Fibroblast of lung (primary cell): ENCODE results near the gene TMEM175. TPM values are rescaled to one million over a fixed set of nuclear protein-coding genes. Genes with fewer than 3 reads are reported as not detected.

ENCODE experiments used
- DNase-seq, 2 donors: peaks; one replicate each; pipeline versions ENCODE4 v3.0.0 to v3.0.0-alpha.2; 2010; ENCODE audit warnings: low read depth in 2 of 2
- H2AFZ ChIP-seq: 2 replicates; pipeline ENCODE4 v1.5.1; 2012; ENCODE audit warnings: low read length, control low read depth, inconsistent platforms
- H3K27ac ChIP-seq: 2 replicates; pipeline ENCODE4 v1.5.1; 2011; ENCODE audit warnings: low read length, control low read depth; ENCODE audit not compliant: insufficient read depth
- H3K27me3 ChIP-seq: 2 replicates; pipeline ENCODE4 v1.5.1; 2011; ENCODE audit warnings: mild to moderate bottlenecking, low read length; ENCODE audit not compliant: control insufficient read depth, insufficient read depth
- H3K36me3 ChIP-seq: 2 replicates; pipeline ENCODE4 v1.5.1; 2011; ENCODE audit warnings: low read length; ENCODE audit not compliant: control insufficient read depth, insufficient read depth
- H3K4me1 ChIP-seq: 2 replicates; pipeline ENCODE4 v1.5.1; 2011; ENCODE audit warnings: low read length; ENCODE audit not compliant: control insufficient read depth, insufficient read depth; ENCODE audit errors: extremely low read depth
- H3K4me2 ChIP-seq: 2 replicates; pipeline ENCODE4 v1.5.1; 2011; ENCODE audit warnings: low read length, control low read depth; ENCODE audit not compliant: insufficient read depth; ENCODE audit errors: extremely low read depth
- H3K4me3 ChIP-seq, 4 experiments: fragments of 200-600 bp in 1 of 4; sonication (generic) in 1 of 4; replicated peaks in 1 of 4; 2 replicates each; pipeline ENCODE4 v1.5.1; 2011 to 2016; ENCODE audit warnings: low read length in 4 of 4, low read depth in 3 of 4, mild to moderate bottlenecking in 3 of 4, control low read depth in 2 of 4, inconsistent platforms in 1 of 4, mixed read lengths in 1 of 4; ENCODE audit not compliant: insufficient read depth in 1 of 4; ENCODE audit errors: control extremely low read depth in 1 of 4
- H3K79me2 ChIP-seq: 2 replicates; pipeline ENCODE4 v1.5.1; 2012; ENCODE audit warnings: mild to moderate bottlenecking, low read length, inconsistent platforms; ENCODE audit not compliant: control insufficient read depth, insufficient read depth
- H3K9ac ChIP-seq: 2 replicates; pipeline ENCODE4 v1.5.1; 2011; ENCODE audit warnings: mild to moderate bottlenecking, low read length, control low read depth; ENCODE audit not compliant: insufficient read depth
- H3K9me3 ChIP-seq: 2 replicates; pipeline ENCODE4 v1.5.1; 2012; ENCODE audit warnings: low read depth, low read length; ENCODE audit not compliant: control insufficient read depth, insufficient read depth
- H4K20me1 ChIP-seq: 2 replicates; pipeline ENCODE4 v1.5.1; 2011; ENCODE audit warnings: low read length; ENCODE audit not compliant: control insufficient read depth, insufficient read depth; ENCODE audit errors: extremely low read depth
- CTCF ChIP-seq, 2 donors: IDR thresholded peaks in 1 of 2; conservative IDR thresholded peaks in 1 of 2; 1 replicate in 1 of 2; 2 replicates in 1 of 2; pipeline ENCODE4 v1.5.1; 2011 to 2012; ENCODE audit warnings: low read length in 2 of 2, control low read depth in 1 of 2, inconsistent platforms in 1 of 2, low read depth in 1 of 2, mild to moderate bottlenecking in 1 of 2
- EZH2 ChIP-seq: IDR thresholded peaks from 2 replicates; pipeline ENCODE4 v1.5.1; 2012; ENCODE audit warnings: low read length, control low read depth, mild to moderate bottlenecking; ENCODE audit errors: missing control alignments
- polyA plus RNA-seq, 2 donors: library from polyadenylated mRNA; depleted of rRNA in 1 of 2; stranded (reverse) in 1 of 2; unstranded in 1 of 2; fragments of >200 nt; gene quantifications; 2 replicates each; pipeline ENCODE4 v1.2.1, GENCODE V29; 2011 to 2012; ENCODE audit warnings: missing spikeins in 1 of 2
- total RNA-seq: library from RNA; depleted of rRNA; stranded (reverse); fragments of >200 nt; gene quantifications from 2 replicates; pipeline ENCODE4 v1.2.1, GENCODE V29; 2014

Gene TMEM175
- total and polyA plus RNA-seq, 2 donors (not counting 1 experiment from before 2014, with no cell fraction given): 16.3 to 23.9 TPM

DNA sequence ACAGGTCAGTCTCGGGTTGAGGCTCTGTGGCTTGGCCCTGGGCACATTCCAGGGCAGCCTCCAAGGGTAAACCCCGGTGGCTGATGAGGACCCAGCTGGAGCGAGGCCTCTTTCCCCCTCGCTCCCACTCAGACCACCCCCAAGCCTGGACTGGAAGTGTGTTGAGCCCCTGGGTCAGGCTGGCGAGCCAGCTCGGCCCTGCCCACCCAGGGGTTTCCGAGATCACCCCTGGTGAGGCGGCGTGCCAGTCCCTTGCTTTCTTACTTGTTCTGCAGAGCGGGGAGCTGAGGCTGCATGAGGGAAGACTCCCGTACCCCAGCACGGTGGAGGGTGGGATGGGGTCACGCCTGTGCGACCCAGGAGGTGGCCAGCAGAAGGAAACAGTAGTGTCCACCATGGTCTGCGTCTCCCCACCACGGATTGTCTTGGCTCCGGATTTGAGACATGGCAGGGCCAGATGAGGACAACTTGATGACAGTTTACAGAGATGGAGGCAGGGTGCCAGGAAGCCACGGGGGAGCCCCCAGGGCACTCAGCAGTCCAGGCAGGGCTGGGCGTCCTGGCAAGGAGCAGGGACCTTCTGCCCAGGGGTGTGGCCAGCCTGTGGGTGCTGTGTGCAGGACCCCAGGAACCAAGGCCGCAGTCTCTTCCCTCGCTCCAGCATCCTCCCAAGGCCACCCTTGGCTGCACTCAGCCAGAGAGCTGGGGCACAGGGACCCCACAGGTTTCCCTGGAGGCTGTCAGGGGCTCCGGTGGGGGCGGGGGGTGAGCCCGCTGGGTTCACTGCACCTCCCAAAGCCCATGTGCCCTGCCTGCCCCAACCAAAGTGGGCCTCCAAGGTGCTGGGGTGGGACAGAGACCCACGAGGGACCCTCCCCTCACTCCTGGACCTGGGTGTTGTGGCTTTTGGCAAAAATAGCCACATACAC is 72.6 kb downstream of the TMEM175 start:
- H3K4me3 ChIP-seq: no peak overlapping the region
- H3K4me2 ChIP-seq: no peak overlapping the region
- no peak overlapping the region for H3K27ac ChIP-seq
- H3K36me3 ChIP-seq: no peaks in the 10 kb centered on the region
- no peaks in the 10 kb centered on the region for H4K20me1 ChIP-seq
- no peaks in the 10 kb centered on the region for H3K9me3 ChIP-seq
- H3K4me1 ChIP-seq: peaks cover 3% of the 10 kb centered on the region
- H3K27me3 ChIP-seq: peaks cover 43% of the 10 kb centered on the region
- no peak for DNase-seq
- H3K79me2 ChIP-seq: no peaks in the 10 kb centered on the region
- no peak overlapping the region for H2AFZ ChIP-seq
- TF ChIP-seq EZH2: no peak
- no peak for TF ChIP-seq CTCF (conservative IDR thresholded peaks at IDR 0.05 in 1 of 2, IDR thresholded peaks at IDR 0.05 in 1 of 2; ENCODE audit: low read depth in 1 of 2, low read length in 2 of 2)
- H3K9ac ChIP-seq: no peak overlapping the region

DNA sequence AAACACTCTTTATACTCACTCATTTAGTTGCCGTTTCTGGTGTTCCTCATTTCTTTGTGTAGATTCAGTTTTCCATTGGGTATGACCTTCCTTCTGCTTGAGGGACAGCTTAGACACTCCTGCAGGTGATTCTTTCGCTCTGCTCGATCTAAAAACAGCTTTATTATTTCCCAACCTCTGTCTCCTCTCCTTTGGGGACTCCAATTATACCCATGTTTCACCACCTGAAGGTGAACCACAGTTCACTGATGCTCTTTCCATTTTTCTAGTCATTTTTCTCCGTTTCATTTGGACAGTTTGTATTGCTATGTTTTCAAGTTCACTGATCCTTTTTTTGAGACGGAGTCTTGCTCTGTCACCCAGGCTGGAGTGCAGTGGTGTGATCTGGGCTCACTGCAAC is 74.6 kb downstream of the TMEM175 start:
- no peak overlapping the region for H3K9ac ChIP-seq
- no peak for DNase-seq
- H3K4me2 ChIP-seq: no peak overlapping the region
- no peak overlapping the region for H2AFZ ChIP-seq
- no peak overlapping the region for H3K27ac ChIP-seq
- TF ChIP-seq EZH2: no peak
- peaks cover 36% of the 10 kb centered on the region for H3K27me3 ChIP-seq
- no peaks in the 10 kb centered on the region for H3K79me2 ChIP-seq
- H3K36me3 ChIP-seq: no peaks in the 10 kb centered on the region
- H4K20me1 ChIP-seq: no peaks in the 10 kb centered on the region
- H3K4me1 ChIP-seq: peaks cover 3% of the 10 kb centered on the region
- H3K9me3 ChIP-seq: no peaks in the 10 kb centered on the region
- H3K4me3 ChIP-seq: no peak overlapping the region

Other genes starting within 250 kb of the TMEM175 start
- 3.9 and 5.1 TPM in 2 replicates for gene SLC49A3, start 243.3 kb upstream of the TMEM175 start, total RNA-seq
- gene SLC49A3, start 243.3 kb upstream of the TMEM175 start, polyA plus RNA-seq: 0.42 and 0.62 TPM in 2 replicates
- gene PCGF3, start 226.6 kb upstream of the TMEM175 start, total RNA-seq: 27.1 and 30.0 TPM in 2 replicates
- gene PCGF3, start 226.6 kb upstream of the TMEM175 start, polyA plus RNA-seq: 24.8 and 25.6 TPM in 2 replicates
- gene CPLX1, start 106.3 kb upstream of the TMEM175 start, total RNA-seq: 0.66 TPM in 1 of 2 replicates, not detected in the other
- 0.03 and 0.09 TPM in 2 replicates for gene CPLX1, start 106.3 kb upstream of the TMEM175 start, polyA plus RNA-seq
- gene GAK, start 144 bp upstream of the TMEM175 start, total RNA-seq: 37.2 and 48.2 TPM in 2 replicates
- 10.1 and 13.9 TPM in 2 replicates for gene GAK, start 144 bp upstream of the TMEM175 start, polyA plus RNA-seq
- 11.0 and 13.2 TPM in 2 replicates for gene DGKQ, start 41.1 kb downstream of the TMEM175 start, total RNA-seq
- gene DGKQ, start 41.1 kb downstream of the TMEM175 start, polyA plus RNA-seq: 2.1 and 3.0 TPM in 2 replicates
- gene IDUA, start 54.6 kb downstream of the TMEM175 start, total RNA-seq: 10.3 and 11.1 TPM in 2 replicates
- gene IDUA, start 54.6 kb downstream of the TMEM175 start, polyA plus RNA-seq: 2.1 and 3.1 TPM in 2 replicates
- 0.26 and 0.33 TPM in 2 replicates for gene SLC26A1, start 60.9 kb downstream of the TMEM175 start, total RNA-seq
- 0.05 and 0.07 TPM in 2 replicates for gene SLC26A1, start 60.9 kb downstream of the TMEM175 start, polyA plus RNA-seq
- 5.6 and 6.1 TPM in 2 replicates for gene FGFRL1, start 79.2 kb downstream of the TMEM175 start, total RNA-seq
- 10.0 and 21.2 TPM in 2 replicates for gene FGFRL1, start 79.2 kb downstream of the TMEM175 start, polyA plus RNA-seq
- gene RNF212, start 181.1 kb downstream of the TMEM175 start, total RNA-seq: 0.66 and 2.6 TPM in 2 replicates
- gene RNF212, start 181.1 kb downstream of the TMEM175 start, polyA plus RNA-seq: 1.2 and 1.6 TPM in 2 replicates
- 261 and 367 TPM in 2 replicates for gene SPON2, start 240.1 kb downstream of the TMEM175 start, total RNA-seq
- 179 and 189 TPM in 2 replicates for gene SPON2, start 240.1 kb downstream of the TMEM175 start, polyA plus RNA-seq